Measurements from ENCODE around the gene ACTR1A. TPM values are rescaled to one million over a fixed set of nuclear protein-coding genes. Genes with fewer than 3 reads are reported as not detected.
A peak's percentile ranks its signal among the peaks of the same experiment; 100 is the strongest.

Gene ACTR1A
- total and polyA plus RNA-seq, 9 of the 15 experiments (the other 6 are each of a cell fraction or from before 2014, with no cell fraction given), result 36.3 to 77.2 (median 49.6) TPM

GRCh38 chr10:102501201-102502028 lies 1.1 kb downstream of the ACTR1A start:
- H3K4me3 ChIP-seq, result peak overlapping the region; percentile 86
- H4K20me1 ChIP-seq (replicated peaks; ENCODE audit: control insufficient read depth, insufficient read depth, low read length), result no peaks in the 10 kb centered on the region
- peak overlapping the region; percentile 81 for H3K4me2 ChIP-seq (ENCODE audit: insufficient read depth, low read length)
- ChIA-PET POLR2A (interaction anchor here (1.4 kb wide), 1 partner anchor 18 kb away, joined by 6 read pairs; no protein-coding TSS in a partner anchor), CTCF (ENCODE audit: low intra/inter-chr PET ratio) (no interaction called here)
- H2AFZ ChIP-seq (ENCODE audit: low read depth, low read length), result peak overlapping the region; percentile 20; the same call in 1 of the 2 replicates
- ATAC-seq (no peak), DNase-seq (ENCODE audit: extremely low read depth in 1 of 4, low spot score in 3 of 4) (no peak), FAIRE-seq (peak; percentile 52)
- no peaks in the 10 kb centered on the region for H3K9me1 ChIP-seq (ENCODE audit: control insufficient read depth, insufficient read depth, low read length)
- in situ Hi-C loops (cut with MboI) (loop anchor here (5.0 to 25.0 kb wide), 2 partner anchors 86 to 664 kb away; partner anchors contain the start of gene KCNIP2), intact Hi-C loops (cut with micrococcal nuclease) (loop anchor here (1.0 to 5.0 kb wide), 3 partner anchors 39 to 96 kb away; no protein-coding TSS in a partner anchor)
- 1% methylated on average over 23 of the region's 23 CpGs for WGBS (ENCODE audit: insufficient coverage, low coverage, missing lambda C conversion rate)
- peak overlapping the region; percentile 65 for H3K27ac ChIP-seq (ENCODE audit: extremely low read depth, low read depth, low read length)
- H3K9me3 ChIP-seq (replicated peaks; ENCODE audit: control insufficient read depth, insufficient read depth, low read depth, low read length), result no peaks in the 10 kb centered on the region
- peaks cover 73% of the 10 kb centered on the region for H3K79me2 ChIP-seq (ENCODE audit: control insufficient read depth, insufficient read depth, low read length)
- TSS peak; percentile 54 for BruUV-seq (replicated peaks)
- H3K9ac ChIP-seq (ENCODE audit: insufficient read depth in 1 of 2, low read depth in 2 of 2, low read length in 2 of 2), result peak overlapping the region; percentile 62 to 80
- H3K27me3 ChIP-seq (ENCODE audit: control insufficient read depth in 2 of 2, insufficient read depth in 2 of 2, low read length in 2 of 2), result no peaks in the 10 kb centered on the region
- H3K4me1 ChIP-seq (replicated peaks in 1 of 2; ENCODE audit: control insufficient read depth in 2 of 2, insufficient read depth in 2 of 2, low read length in 2 of 2), result peaks cover 4 to 13% of the 10 kb centered on the region in 2 experiments; a peak in 4 of 5 replicates
- peaks cover 12% of the 10 kb centered on the region; the same call in 2 of the 3 replicates for H3K36me3 ChIP-seq (ENCODE audit: control insufficient read depth, insufficient read depth, low read length)
- TF ChIP-seq, protein P1, sequence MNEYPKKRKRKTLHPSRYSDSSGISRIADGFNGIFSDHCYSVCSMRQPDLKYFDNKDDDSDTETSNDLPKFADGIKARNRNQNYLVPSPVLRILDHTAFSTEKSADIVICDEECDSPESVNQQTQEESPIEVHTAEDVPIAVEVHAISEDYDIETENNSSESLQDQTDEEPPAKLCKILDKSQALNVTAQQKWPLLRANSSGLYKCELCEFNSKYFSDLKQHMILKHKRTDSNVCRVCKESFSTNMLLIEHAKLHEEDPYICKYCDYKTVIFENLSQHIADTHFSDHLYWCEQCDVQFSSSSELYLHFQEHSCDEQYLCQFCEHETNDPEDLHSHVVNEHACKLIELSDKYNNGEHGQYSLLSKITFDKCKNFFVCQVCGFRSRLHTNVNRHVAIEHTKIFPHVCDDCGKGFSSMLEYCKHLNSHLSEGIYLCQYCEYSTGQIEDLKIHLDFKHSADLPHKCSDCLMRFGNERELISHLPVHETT (CRISPR knock-in tag; conservative IDR thresholded peaks at IDR 0.05 in 1 of 2, IDR thresholded peaks at IDR 0.05 in 1 of 2), result 0 out of 4 replicates have a peak, but pooled peaks of 1 of the 2 experiments have one; percentile 6
- TF ChIP-seq, protein P2, sequence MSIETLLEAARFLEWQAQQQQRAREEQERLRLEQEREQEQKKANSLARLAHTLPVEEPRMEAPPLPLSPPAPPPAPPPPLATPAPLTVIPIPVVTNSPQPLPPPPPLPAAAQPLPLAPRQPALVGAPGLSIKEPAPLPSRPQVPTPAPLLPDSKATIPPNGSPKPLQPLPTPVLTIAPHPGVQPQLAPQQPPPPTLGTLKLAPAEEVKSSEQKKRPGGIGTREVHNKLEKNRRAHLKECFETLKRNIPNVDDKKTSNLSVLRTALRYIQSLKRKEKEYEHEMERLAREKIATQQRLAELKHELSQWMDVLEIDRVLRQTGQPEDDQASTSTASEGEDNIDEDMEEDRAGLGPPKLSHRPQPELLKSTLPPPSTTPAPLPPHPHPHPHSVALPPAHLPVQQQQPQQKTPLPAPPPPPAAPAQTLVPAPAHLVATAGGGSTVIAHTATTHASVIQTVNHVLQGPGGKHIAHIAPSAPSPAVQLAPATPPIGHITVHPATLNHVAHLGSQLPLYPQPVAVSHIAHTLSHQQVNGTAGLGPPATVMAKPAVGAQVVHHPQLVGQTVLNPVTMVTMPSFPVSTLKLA (conservative IDR thresholded peaks at IDR 0.05), result 0 out of 4 replicates have a peak, but pooled peaks of 1 of the 2 experiments have one; percentile 9
- TF ChIP-seq LCOR (CRISPR knock-in tag; IDR thresholded peaks at IDR 0.05) (0 out of 2 replicates have a peak, but pooled peaks have one; percentile 13), SP2 (IDR thresholded peaks at IDR 0.05; ENCODE audit: extremely low read depth, low read depth, low read length, poor library complexity, severe bottlenecking) (no peak), ZNF3 (CRISPR knock-in tag; IDR thresholded peaks at IDR 0.05) (no peak), BRF1 (IDR thresholded peaks at IDR 0.05; ENCODE audit: borderline replicate concordance, extremely low read depth, insufficient read length) (no peak), UBTF (IDR thresholded peaks at IDR 0.05; ENCODE audit: borderline replicate concordance in 1 of 2, low read depth in 2 of 2, low read length in 2 of 2) (0 out of 4 replicates have a peak, but pooled peaks of 1 of the 2 experiments have one; percentile 39), SMC3 (conservative IDR thresholded peaks at IDR 0.05; ENCODE audit: insufficient read depth, low read depth, low read length) (no peak), MTA3 (IDR thresholded peaks at IDR 0.05; ENCODE audit: borderline replicate concordance) (0 out of 2 replicates have a peak, but pooled peaks have one; percentile 21), CREBBP (IDR thresholded peaks at IDR 0.05; ENCODE audit: low read depth, low read length) (no peak)
- TF ChIP-seq, protein P3, sequence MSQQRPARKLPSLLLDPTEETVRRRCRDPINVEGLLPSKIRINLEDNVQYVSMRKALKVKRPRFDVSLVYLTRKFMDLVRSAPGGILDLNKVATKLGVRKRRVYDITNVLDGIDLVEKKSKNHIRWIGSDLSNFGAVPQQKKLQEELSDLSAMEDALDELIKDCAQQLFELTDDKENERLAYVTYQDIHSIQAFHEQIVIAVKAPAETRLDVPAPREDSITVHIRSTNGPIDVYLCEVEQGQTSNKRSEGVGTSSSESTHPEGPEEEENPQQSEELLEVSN (IDR thresholded peaks at IDR 0.05; ENCODE audit: borderline replicate concordance in 1 of 2, extremely low read depth in 1 of 2, insufficient read depth in 1 of 2, insufficient read length in 1 of 2, low read depth in 1 of 2, low read length in 1 of 2, poor library complexity in 1 of 2, severe bottlenecking in 1 of 2), result peak in 1 of 2 experiments; percentile 12
